Measurements from ENCODE around the gene ELANE.
"Not testable (repeated sequence)": the region's sequence is repeated elsewhere in the genome, so short reads cannot be mapped to it uniquely, and the experiment has no call there.

The ELANE gene

GRCh38 chr19:843180-843835 is 8.8 kb upstream of the ELANE start:
- DNase-seq = no peak

DNA sequence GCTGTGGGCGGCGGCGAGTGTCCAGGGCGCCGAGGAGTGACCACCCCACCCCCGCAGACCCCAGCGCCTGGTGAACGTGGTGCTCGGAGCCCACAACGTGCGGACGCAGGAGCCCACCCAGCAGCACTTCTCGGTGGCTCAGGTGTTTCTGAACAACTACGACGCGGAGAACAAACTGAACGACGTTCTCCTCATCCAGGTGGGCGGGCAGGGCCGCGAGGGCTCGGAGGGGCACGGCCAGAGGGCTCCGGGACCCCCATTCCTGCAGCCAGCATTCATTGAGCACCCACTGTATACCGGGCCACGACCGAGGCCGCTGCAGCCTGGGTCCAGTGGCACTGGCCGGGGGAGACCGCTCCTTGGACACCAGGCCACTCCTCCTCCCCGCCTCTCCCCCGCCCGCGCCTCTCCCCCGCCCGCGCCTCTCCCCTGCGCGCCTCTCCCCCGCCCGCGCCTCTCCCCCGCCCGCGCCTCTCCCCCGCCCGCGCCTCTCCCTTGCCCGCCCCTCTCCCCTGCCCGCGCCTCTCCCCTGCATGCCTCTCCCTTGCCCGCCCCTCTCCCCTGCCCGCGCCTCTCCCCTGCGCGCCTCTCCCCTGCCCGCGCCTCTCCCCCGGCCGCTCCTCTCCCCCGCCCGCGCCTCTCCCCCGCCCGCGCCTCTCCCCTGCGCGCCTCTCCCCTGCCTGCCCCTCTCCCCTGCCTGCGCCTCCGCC is 8.1 kb upstream of the ELANE start:
- no peak for DNase-seq

DNA sequence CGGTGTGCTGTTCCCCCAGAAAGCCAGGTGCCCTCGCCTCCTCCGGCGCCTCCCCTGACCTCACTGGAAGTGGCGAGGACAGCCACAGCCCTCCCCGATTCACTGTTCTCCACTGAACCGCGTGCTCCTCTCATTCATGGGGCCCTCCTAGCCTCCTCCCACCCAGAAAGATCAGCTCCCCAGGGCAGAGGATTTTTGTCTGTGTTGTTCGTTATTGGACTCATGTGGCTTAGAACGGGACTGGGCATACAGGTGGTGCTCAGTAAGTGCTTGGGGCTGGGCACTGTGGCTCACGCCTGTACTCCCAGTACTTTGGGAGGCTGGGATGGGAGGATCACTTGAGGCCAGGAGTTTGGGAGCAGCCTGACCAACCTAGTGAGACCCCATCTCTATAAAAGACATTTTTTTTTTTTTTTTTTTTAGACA is 7.5 kb upstream of the ELANE start:
- DNase-seq = no peak

DNA sequence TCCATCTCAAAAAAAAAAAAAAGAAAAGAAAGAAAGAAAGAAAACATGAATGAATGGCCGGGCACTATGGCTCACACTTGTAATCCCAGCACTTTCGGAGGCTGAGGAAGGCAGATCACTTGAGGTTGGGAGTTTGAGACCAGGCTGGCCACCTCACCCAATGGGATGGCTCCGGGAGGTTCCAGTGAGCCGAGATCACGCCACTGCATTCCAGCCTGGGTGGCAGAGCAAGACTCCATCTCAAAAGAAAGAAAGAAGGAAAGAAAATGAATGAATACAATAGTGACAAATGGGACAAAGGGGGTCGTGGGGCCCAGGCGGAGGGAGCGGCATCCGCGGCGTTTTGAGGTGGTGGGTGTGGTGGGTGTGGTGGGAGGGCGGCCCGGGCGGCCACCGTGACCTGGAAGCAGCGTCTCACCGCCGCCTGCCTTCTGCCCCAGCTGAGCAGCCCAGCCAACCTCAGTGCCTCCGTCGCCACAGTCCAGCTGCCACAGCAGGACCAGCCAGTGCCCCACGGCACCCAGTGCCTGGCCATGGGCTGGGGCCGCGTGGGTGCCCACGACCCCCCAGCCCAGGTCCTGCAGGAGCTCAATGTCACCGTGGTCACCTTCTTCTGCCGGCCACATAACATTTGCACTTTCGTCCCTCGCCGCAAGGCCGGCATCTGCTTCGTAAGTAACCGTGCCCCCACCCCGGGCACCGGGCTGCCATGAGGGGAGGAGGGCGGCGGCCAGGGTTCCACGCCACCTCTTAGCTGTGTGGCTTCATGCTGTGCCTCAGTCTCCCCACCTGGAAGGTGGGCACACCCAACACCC is 6.2 kb upstream of the ELANE start:
- no peak for DNase-seq

DNA sequence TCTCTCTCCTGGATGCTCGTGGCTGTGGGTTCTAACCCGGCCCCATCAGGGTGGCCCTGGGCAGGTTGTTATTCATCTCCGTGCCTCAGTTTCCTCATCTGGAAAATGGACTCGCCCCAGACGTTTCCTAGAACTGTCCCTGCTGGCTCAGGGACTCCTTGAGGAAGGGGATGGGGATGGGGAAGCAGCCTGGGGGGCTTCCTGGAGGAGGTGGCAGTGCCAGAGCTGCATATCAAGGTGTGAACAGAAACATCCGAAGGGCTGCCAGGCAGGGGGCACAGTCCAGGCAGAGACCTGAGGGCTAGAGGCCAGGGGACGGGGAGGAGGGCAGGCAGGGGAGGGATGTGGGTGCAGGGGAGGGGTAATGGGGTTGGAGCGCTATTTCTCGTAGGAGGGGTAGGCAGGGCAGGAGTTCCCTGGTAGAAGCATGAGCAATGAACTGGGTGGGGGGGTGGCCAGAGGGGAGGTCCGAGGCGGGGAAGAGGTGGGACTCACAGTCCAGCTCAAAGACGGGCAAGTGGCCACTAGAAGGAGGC is 3.6 kb upstream of the ELANE start:
- DNase-seq = no peak

DNA sequence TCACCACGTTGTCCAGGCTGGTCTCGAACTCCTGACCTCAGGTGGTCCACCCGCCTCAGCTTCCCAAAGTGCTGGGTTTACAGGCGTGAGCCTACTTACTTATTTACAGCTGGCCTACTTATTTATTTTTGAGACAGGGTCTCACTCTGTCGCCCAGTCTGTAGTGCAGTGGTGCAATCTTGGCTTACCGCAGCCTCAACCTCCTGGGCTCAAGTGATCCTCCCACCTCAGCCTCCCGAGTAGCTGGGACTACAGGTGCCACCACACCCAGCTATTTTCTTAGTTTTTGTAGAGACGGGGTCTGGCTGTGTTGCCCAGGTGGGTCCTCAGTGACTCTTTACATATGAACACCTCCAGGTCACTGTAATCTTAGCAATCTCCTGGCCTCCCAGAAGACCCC is 2.9 kb upstream of the ELANE start:
- not testable (repeated sequence) for DNase-seq

GRCh38 chr19:850221-850978 is 1.7 kb upstream of the ELANE start:
- no peak for DNase-seq

GRCh38 chr19:850979-851335 is 1.1 kb upstream of the ELANE start:
- no peak for DNase-seq

- DNase-seq = no peak
Observed at GRCh38 chr19:853014-853585, 997 bp downstream of the ELANE start.

- not testable (repeated sequence) for DNase-seq
Observed at GRCh38 chr19:853614-854220, 1.6 kb downstream of the ELANE start.

- no peak for DNase-seq
Observed at GRCh38 chr19:854549-854948, 2.4 kb downstream of the ELANE start.

DNA sequence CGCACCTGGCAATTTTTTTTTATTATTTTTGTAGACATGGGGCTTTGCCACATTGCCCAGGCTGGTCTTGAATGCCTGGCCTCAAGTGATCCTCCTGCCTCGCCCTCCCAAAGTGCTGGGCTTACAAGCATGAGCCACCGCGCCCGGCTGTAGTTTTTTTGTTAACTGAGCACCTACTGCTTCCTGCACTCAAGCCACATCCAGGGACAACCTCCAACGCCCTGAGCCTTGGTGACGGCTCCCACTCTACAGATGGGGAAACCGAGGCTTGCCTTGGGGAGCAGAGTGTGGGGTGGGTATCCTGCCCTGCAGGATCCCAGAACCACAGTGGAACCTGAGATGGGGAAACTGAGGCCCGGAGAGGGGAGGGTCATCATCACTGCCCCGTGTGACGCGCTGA is 3.0 kb downstream of the ELANE start:
- DNase-seq = no peak

GRCh38 chr19:855566-856120 is 3.5 kb downstream of the ELANE start:
- no peak for DNase-seq

DNA sequence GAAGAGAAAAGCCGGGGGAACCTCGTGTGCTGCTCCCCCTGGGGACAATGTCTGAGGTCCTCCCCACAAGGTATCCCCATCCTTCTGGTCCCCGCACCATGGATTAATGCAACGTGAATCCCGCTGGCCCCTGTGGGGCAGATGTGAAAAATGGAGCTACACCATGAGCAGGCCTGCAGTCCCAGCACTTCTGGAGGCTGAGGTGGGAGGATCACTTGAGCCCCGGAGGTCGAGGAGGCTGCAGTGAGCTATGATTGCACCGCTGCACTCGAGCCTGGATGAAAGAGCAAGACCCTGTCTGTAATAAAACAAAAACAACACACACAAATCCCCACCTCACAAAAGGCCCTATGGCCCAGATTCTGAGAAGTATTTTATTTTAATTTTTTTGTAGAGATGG is 6.2 kb downstream of the ELANE start:
- DNase-seq = no peak

DNA sequence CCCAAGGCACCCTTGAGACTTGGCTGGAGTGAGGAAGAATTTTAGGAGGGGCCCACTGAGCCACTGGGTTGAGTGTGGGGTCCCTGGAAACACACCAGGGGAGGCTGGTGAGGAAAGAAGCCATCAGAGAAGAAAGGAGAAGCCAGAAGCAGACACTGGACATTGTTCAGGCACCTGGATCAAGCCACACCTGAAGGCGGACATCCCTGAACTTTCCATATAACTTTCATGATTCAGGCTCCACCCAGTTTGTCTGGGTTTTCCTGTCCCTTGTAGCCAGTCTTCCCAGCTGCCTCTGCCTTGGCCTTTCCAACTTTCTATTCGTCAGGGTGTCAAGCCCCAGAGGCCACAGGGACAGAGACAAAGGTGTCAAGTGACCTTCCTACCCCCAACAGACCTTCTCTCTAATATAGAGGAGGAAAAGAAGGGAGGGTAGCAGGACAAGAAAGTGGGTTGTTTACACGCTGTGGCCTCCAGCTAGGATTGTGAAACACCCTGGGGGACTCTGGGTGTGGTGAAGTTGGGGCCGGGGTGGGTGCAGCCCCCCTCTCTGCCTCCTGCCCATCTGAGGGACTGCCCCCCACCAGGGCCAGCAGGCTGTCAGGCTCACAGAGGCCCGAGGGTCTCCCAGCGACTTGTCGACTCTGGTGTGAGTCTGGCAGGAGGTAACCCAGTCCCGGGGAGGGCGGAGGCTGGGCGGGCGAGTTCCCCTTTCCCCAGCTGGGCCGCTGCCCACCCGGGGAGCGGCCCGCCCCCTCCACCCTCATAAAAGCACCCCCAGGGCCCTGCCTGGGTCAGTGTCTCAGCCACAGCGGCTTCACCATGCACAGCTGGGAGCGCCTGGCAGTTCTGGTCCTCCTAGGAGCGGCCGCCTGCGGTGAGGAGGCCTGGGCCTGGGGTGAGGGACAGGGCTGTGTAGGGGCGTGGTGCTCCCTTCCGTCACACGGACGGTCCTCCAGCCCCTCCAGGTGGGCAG is 7.1 kb downstream of the ELANE start, which contains the start of gene CFD:
Gene CFD (plus strand): TSS at position 797 of the 976 bp plus-strand sequence. CDS start 26 bp downstream, at position 823.
- peak; percentile 59 for DNase-seq

GRCh38 chr19:861141-861755 is 9.1 kb downstream of the ELANE start:
- no peak for DNase-seq

DNA sequence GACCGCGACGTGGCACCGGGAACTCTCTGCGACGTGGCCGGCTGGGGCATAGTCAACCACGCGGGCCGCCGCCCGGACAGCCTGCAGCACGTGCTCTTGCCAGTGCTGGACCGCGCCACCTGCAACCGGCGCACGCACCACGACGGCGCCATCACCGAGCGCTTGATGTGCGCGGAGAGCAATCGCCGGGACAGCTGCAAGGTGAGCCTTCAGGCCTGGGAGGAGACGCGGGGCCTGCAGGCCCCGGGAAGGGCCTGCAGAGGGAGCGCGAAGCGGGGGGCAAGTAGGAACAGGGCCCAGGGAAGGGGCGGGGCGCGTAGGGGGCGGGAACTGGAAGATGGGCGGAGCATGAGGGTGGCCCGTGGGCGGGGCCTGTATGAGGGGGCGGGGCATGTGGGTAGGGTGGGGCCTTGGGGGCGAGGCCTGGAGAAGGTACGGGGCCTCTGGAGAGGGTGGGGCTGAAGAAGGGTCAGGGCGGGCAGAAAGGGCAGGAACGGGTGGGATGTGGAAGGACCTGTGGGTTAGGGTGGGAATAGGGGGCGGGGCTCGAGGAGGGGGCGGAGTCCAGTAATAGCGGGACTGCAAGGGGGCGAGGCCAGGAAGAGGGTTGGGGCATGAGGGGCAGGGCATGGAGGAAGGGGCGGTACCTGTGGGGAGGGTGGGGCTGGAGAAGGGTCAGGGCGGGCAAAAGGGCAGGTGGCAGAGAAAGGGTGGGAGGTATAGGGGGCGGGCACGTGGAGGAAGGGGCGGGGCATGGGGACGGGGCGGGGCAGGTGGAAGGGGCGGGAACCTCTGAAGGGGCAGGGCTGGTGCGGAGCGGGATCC is 9.9 kb downstream of the ELANE start:
- DNase-seq = peak; percentile 77

DNA sequence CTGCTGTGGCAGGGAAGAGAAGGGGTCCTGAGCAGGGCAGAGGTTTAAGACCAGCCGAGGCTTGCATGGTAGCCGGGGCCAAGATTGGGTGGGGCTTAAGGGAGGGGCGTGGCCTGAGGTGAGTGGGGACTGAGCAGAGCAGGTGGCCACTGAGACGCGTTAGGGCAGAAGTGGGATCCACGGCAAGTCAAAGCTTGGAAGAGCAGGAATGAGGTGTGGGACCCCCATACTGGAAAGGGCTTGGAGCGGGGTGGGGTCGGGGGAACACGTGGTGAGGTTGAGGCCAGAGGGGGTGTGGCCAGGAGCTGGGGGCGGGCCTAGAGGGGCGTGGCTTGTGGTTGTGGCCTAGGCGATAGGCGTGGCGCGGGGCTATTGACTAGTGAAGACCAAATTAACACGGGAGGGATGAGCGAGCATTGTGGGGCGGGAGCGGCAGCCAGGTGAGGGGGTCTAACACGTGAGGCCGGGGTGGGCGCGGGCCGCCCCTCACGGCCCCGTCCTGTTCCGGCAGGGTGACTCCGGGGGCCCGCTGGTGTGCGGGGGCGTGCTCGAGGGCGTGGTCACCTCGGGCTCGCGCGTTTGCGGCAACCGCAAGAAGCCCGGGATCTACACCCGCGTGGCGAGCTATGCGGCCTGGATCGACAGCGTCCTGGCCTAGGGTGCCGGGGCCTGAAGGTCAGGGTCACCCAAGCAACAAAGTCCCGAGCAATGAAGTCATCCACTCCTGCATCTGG is 10.6 kb downstream of the ELANE start:
- peak; percentile 81 for DNase-seq
